Prostate gland (tissue), 2 donors: Measurements from ENCODE around the gene GNG4. TPM values are rescaled to one million over a fixed set of nuclear protein-coding genes. Genes with fewer than 3 reads are reported as not detected.

Experiments
- DNase-seq: peaks from one replicate; pipeline ENCODE4 v3.0.0-alpha.2; 2019; ENCODE audit warnings: low spot score
- H3K27ac ChIP-seq, 2 donors: fragments of 200-600 bp; sonication (generic); 2 replicates each; pipeline ENCODE4 v1.5.1; 2017 to 2019
- H3K27me3 ChIP-seq: fragments of 200-600 bp; sonication (generic); replicated peaks from 2 replicates; pipeline ENCODE4 v1.5.1; 2019; ENCODE audit not compliant: insufficient read depth
- H3K36me3 ChIP-seq, 2 donors: fragments of 200-600 bp; sonication (generic); 1 replicate in 1 of 2; 2 replicates in 1 of 2; pipeline versions ENCODE4 v1.5.1 to v1.8.1; 2017 to 2019
- H3K4me1 ChIP-seq: fragments of 200-600 bp; sonication (generic); replicated peaks from 2 replicates; pipeline ENCODE4 v1.5.1; 2019
- H3K4me3 ChIP-seq, 2 donors: fragments of 200-600 bp; sonication (generic); 2 replicates each; pipeline ENCODE4 v1.5.1; 2017 to 2019
- H3K9me3 ChIP-seq: fragments of 200-600 bp; sonication (generic); 2 replicates; pipeline ENCODE4 v1.5.1; 2017
- CTCF ChIP-seq, 4 experiments: fragments of 200-600 bp in 2 of 4; fragments of 450-650 bp in 2 of 4; sonication (generic) in 2 of 4; IDR thresholded peaks; 1 replicate in 3 of 4; 2 replicates in 1 of 4; pipeline ENCODE4 v1.5.1; 2016 to 2019; ENCODE audit warnings: antibody characterized with exemption in 4 of 4, mild to moderate bottlenecking in 2 of 4, moderate library complexity in 2 of 4
- POLR2A ChIP-seq: fragments of 450-650 bp; IDR thresholded peaks from one replicate; pipeline ENCODE4 v1.6.1; 2016; ENCODE audit warnings: antibody characterized with exemption, mild to moderate bottlenecking
- POLR2AphosphoS5 ChIP-seq: sonication (generic); formaldehyde crosslinking; IDR thresholded peaks from one replicate; pipeline ENCODE4 v1.6.1; 2017; ENCODE audit warnings: antibody characterized with exemption
- WGBS: methylation state at CpG from one replicate; pipeline ENCODE4 v1.1.5; 2018; 5-methylcytosine and 5-hydroxymethylcytosine counted together
- intact Hi-C: fragments of 100-400 bp; cut with DNase I; formaldehyde crosslinking; loops from one replicate; pipeline ENCODE4 v1.14.2; 2022
- total RNA-seq, 2 donors: library from RNA; depleted of rRNA; stranded (reverse); fragments of >200 nt; gene quantifications; one replicate each; pipeline ENCODE4 v1.1.0, GENCODE V29; 2016

The GNG4 gene
- total RNA-seq, 2 donors from 2014 or later, result 9.4 to 47.7 TPM

- 94% methylated on average over 7 of the region's 7 CpGs for WGBS
- TF ChIP-seq POLR2A (no peak), CTCF (IDR thresholded peaks at IDR 0.05) (no peak), POLR2AphosphoS5 (no peak)
- Histone ChIP-seq H3K27me3 (no peaks in the 10 kb centered on the region), H3K27ac (no peak overlapping the region), H3K9me3 (no peaks in the 10 kb centered on the region), H3K4me1 (no peaks in the 10 kb centered on the region), H3K4me3 (no peak overlapping the region), H3K36me3 (no peaks in the 10 kb centered on the region)
- intact Hi-C loops, result no loop called here
- no peak for DNase-seq
These were observed 35.1 kb downstream of the GNG4 start for GRCh38 chr1:235614442-235614954.

DNA sequence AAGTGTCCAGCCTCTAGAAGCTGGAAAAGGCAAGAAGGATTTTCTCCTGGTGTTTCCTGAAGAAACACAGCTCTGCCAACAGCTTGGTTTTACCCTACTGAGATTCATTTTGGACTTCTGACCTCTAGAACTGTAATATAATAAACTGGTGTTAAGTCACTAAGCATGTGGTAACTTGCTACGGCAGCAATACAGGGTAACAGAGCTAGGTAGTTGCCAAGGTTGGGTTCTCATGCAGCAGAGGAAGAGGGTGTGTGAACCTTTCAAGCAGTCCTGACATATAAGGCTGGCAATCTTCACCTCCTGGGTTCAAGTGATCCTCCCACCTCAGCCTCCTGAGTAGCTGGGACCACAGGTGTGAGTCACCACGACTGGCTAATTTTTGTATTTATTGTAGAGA lies 36.0 kb downstream of the GNG4 start:
- no peak for DNase-seq
- no peaks in the 10 kb centered on the region for H3K36me3 ChIP-seq
- no peaks in the 10 kb centered on the region for H3K4me1 ChIP-seq
- no peaks in the 10 kb centered on the region for H3K9me3 ChIP-seq
- 51% methylated on average over 2 of the region's 2 CpGs for WGBS
- intact Hi-C loops, result no loop called here
- no peak overlapping the region for H3K27ac ChIP-seq
- H3K27me3 ChIP-seq, result no peaks in the 10 kb centered on the region
- TF ChIP-seq CTCF (IDR thresholded peaks at IDR 0.05), result no peak
- no peak for TF ChIP-seq POLR2A
- no peak for TF ChIP-seq POLR2AphosphoS5
- H3K4me3 ChIP-seq, result no peak overlapping the region

DNA sequence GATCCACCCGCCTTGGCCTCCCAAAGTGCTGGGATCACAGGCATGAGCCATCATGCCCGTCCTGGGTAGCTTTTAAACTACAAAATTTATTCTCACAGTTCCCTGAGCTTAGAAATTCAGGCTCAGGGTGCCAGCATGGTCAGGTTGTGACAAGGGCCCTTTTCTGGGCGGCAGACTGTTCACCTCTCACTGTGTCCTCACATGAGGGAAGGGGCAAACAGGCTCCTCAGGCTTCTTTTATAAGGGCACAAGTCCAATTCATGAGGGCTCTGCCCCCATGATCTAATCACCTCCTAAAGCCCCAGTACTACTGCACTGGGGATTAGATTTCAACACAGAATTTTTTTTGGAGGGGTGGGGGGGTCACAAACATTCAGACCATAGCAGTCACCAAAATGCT lies 36.8 kb downstream of the GNG4 start:
- DNase-seq, result no peak
- no peaks in the 10 kb centered on the region for H3K36me3 ChIP-seq
- no peaks in the 10 kb centered on the region for H3K9me3 ChIP-seq
- TF ChIP-seq CTCF (IDR thresholded peaks at IDR 0.05), result no peak
- no peak for TF ChIP-seq POLR2AphosphoS5
- no peak for TF ChIP-seq POLR2A
- H3K4me3 ChIP-seq, result no peak overlapping the region
- 72% methylated on average over 3 of the region's 3 CpGs for WGBS
- intact Hi-C loops, result no loop called here
- H3K27me3 ChIP-seq, result no peaks in the 10 kb centered on the region
- H3K27ac ChIP-seq, result no peak overlapping the region
- H3K4me1 ChIP-seq, result no peaks in the 10 kb centered on the region

DNA sequence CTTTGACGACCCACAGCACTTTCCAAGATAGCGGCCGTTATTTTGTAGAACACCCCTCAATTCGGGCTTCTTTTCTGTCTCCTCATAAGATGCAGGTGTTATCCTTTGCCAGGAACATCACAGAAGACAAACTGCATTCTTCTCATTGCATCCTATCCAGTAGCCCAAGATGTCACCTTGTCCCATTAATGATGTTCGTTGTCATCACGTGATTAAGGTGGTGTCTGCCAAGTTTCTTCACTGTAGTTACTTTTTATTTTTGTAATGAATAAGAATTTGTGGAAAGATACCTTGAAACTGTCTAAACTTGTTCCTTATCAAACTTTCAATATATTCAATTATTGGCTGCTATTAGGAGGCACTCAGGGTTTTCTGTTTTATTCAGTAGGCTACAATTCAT lies 39.4 kb downstream of the GNG4 start:
- 91% methylated on average over 6 of the region's 6 CpGs for WGBS
- intact Hi-C loops, result no loop called here
- Histone ChIP-seq H3K27ac (no peak overlapping the region), H3K4me3 (no peak overlapping the region), H3K9me3 (no peaks in the 10 kb centered on the region), H3K36me3 (no peaks in the 10 kb centered on the region), H3K27me3 (no peaks in the 10 kb centered on the region), H3K4me1 (no peaks in the 10 kb centered on the region)
- no peak for TF ChIP-seq POLR2A
- TF ChIP-seq POLR2AphosphoS5, result no peak
- no peak for TF ChIP-seq CTCF (IDR thresholded peaks at IDR 0.05)
- DNase-seq, result no peak

DNA sequence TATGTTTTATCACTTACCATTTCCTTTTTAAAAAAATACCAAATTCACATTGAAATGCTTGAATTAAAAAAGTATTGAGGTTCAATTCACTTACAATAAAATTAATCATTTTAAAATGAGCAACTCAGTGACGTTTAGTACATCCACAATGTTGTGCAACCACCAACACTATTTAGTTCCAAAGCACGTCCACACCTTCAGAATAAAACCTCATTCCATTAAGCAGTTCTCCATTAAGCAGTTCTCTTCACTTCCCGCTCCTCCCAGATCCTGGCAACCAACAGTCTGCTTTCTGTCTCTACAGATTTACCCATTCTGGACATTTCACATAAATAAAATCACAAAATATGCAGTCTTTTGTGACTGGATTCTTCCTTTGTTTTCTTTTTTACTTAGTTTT lies 41.3 kb downstream of the GNG4 start:
- no peak for TF ChIP-seq POLR2AphosphoS5
- no peak for TF ChIP-seq CTCF (IDR thresholded peaks at IDR 0.05)
- TF ChIP-seq POLR2A, result no peak
- Histone ChIP-seq H3K4me3 (no peak overlapping the region), H3K9me3 (no peaks in the 10 kb centered on the region), H3K27me3 (no peaks in the 10 kb centered on the region), H3K27ac (no peak overlapping the region), H3K4me1 (no peaks in the 10 kb centered on the region), H3K36me3 (no peaks in the 10 kb centered on the region)
- intact Hi-C loops, result no loop called here
- no peak for DNase-seq
- WGBS, result 55% methylated on average over 3 of the region's 3 CpGs
